ENCODE measurements around the gene PNRC1.
"Not testable (repeated sequence)": the region's sequence is repeated elsewhere in the genome, so short reads cannot be mapped to it uniquely, and the experiment has no call there.

PNRC1 gene

DNA sequence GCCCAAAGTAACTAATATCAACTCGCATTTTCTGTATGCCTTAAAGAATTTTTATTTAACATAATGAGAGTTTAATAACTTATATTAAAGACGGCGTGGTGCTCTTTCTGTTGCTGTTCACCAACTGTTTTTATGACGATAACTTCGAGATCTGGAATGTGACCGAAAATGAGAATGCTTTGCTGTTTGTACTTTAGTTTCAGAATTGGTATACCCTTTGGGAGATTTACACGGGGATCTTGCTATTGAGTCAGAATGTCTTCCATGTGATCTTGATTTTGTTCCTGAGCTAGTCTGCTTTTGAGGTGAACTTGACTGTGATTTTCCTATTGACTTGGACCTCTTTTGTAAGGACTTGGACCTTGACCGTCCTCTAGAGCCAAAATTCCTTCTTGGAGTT is 17.9 kb downstream of the PNRC1 start:
- no peak for DNase-seq (ENCODE audit: low read depth in 1 of 2, low spot score in 1 of 2)

DNA sequence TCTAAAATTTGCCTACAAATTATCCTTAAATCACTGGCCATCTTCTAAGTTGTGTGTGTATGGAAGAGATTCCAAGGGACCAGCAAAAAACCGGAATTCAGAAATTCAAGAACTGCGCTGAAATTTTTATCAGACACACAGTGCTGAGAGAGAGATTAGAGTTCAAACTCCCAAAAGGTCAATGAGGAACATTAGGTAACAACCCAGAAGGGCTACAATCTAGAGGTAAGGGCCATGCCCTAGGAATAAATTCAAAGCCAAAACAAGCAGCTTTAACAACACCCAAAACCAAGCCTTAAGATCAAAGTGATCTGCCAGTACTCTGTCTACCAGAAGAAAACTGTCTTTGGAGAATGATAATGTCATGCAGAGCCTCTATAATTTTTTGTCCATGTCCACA is 19.6 kb downstream of the PNRC1 start:
- no peak for DNase-seq (ENCODE audit: low read depth in 1 of 2, low spot score in 1 of 2)

DNA sequence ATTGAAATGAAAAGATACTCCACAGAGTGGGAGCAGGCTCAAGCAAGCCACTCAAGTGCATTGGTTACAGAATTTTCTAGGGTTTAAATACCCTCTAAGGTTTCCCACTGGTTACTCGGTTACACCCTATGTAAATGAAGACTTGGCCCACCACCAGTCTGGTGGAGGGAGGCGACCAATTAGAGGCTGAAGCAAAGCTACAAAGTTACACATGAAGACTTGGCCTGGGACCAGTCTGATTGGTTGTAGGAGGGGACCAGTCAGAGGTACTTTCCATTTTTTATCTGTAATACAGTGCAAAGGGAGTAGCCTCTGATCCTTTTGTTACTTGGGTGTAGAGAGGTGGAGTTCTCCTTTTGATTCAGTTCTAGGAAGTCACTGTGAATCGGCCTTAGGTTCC is 29.7 kb downstream of the PNRC1 start:
- DNase-seq (ENCODE audit: low read depth in 1 of 2, low spot score in 1 of 2): no peak

DNA sequence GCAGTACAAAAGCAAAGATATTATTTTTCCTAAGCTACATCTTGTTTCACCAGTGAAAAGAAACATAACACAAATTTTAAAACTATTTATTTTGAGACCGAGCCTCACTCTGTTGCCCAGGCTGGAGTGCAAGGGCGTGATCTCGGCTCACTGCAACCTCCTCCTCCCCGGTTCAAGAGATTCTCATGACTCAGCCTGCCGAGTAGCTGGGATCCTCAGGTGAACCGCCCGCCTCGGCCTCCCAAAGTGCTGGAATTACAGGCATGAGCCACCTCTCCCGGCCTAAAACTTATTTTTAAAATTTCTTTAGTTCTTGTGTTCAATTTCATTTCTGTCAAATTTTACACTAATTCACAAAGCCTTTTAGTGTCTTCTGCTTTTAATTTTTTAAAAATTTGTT is 31.4 kb downstream of the PNRC1 start:
- no peak for DNase-seq (ENCODE audit: low read depth in 1 of 2, low spot score in 1 of 2)

DNA sequence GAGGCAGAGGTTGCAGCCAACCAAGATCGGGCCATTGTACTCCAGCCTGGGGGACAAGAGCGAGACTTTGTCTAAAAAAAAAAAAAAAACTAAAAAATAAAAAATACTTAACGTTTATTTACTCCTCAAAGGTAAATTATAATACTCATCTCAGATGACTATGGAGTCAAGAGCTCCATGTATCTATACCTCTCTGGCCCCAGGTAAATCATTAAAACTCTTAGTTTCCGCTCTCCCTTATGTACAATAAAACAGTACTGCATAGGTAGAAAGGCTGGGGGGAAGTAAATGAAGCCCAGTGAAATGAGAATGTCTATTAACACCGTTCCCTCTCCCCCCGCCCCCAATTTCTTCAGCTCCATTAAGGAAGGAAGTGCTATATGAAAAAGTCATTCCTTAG is 36.2 kb downstream of the PNRC1 start:
- no peak for DNase-seq (ENCODE audit: low read depth in 1 of 2, low spot score in 1 of 2)

DNA sequence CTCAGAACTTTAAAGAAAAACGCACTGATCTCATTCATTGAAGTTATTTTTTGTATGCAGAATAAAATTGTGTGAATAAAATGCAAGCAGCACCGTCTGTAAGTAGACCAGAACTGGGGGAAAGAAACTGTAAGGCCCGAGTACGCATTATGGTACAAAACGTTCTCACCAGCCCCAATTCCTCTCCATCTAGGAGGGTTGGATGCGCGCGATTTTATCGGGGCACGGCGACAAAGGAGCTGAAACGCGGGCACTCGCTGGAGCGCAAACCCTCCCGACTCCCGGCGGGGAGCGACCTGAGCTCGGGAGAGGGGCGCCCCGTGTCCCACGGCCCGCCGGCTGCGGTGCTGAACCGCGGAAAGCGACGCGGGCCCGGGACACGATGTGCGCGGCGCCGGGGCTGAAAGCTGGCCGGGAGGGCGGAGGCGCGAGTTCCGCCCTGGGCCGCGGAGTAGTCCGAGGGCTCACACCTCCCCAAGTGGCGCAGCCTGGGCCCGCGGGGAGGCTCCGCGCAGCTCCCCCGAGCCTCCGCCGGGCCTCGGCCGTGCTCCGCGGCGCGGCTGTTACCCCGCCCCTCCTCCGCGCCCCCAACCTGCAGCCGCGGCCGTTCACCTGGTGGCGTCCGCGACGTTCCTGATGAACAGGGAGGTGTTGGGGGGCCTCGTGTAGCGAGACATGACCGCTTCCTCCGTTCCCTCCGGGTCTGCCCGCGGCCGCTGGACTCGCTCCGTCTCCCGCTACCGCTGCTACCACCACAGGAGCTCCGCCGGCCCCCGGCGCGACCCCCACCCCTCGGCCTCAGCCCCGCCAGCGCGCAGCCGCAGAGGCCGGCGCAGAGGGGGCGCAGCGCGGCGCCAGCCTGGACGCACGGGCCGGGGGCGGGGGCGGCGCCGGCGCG is 36.9 kb downstream of the PNRC1 start, which contains the start of gene SRSF12:
Gene SRSF12, minus strand, starts transcription at position 861 of the 898 bp plus-strand sequence. Its CDS starts 184 bp downstream, at position 677.
- DNase-seq (ENCODE audit: low read depth in 1 of 2, low spot score in 1 of 2): peak; percentile 7 to 27

DNA sequence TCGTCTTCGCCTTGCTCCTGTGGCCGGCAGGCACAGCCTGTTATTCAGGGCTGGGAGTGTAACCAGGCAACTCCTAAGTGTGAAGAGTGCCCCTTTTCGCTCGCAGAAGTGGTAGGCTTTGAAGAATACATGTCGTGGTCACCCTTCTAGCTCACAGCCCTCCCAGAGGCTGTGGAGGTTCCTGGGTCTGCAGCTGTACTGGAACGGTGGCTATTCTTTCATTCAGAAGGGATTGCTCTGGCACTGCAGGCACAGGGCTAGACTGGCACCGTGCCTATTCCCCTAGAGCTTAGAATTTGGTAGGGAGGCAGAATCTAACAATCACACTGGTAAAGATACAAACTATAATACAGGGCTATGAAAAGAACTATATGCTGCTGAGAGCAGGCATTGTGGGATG is 38.4 kb downstream of the PNRC1 start:
- no peak for DNase-seq (ENCODE audit: low read depth in 1 of 2, low spot score in 1 of 2)

DNA sequence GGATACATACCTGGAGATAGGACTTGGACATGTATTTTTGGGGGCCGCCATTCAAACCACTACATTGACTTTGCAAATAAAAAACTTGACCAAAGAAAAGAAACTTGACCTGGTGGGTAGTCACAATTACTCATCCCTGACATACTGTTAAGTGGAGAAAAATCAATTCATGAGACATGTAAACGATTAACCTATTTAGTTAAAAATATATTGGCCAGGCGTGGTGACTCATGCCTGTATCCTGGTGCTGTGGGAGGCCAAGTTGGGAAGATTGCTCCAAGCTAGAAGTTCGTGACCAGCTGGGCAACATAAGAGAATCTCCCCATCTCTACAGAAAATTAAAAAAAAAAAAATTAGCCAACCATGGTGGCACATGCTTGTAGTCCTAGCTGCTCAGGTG is 39.8 kb downstream of the PNRC1 start:
- no peak for DNase-seq (ENCODE audit: low read depth in 1 of 2, low spot score in 1 of 2)

DNA sequence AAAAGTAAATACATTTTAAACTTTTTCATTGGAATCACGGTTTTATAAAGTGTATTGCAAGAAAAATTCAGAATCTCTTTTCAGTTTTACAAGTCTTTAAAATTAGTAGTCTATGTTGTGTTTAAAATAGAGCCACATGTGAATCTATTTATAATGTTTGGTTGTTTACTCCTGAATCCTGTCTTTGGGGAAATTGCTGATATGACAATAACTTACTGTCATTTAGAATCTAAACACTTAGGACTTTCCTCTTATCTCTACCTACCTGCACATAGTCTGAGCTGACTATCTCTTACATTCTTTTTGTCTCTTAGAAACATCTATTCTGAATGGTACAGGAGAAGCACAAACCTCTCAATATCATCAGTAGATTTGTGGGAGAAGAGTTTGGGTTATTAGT is 41.4 kb downstream of the PNRC1 start:
- no peak for DNase-seq (ENCODE audit: low read depth in 1 of 2, low spot score in 1 of 2)

DNA sequence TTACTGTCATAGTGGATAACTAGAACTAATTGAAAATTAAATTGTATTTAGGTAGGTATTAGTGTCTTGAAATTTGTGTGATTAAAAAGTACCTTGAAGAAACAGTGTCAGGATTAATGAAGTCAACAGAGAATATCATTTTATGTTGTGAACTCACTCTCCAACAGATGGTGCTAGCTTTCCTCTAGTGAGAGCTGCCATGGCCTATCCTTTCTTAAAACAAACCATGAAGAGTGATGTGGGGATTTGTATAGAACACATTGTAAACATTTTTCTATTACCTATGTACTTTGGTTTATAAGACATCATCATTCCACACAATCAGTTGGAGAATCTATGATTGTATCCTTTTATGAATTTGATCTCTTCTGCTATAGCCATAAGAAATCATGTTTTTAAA is 42.1 kb downstream of the PNRC1 start:
- no peak for DNase-seq (ENCODE audit: low read depth in 1 of 2, low spot score in 1 of 2)

DNA sequence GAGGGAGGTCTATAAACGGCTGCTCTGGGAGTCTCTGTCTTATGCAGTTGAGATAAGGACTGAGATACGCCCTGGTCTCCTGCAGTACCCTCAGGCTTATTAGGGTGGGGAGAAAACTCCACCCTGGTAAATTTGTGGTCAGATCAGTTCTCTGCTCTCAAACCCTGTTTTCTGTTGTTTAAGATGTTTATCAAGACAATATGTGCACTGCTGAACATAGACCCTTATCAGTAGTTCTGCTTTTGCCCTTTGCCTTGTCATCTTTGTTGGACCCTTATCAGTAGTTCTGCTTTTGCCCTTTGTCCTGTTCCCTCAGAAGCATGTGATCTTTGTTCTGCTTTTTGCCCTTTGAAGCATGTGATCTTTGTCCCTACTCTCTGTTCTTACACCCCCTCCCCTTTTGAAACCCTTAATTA is 47.7 kb downstream of the PNRC1 start:
- not testable (repeated sequence) for DNase-seq (ENCODE audit: low read depth in 1 of 2, low spot score in 1 of 2)

DNA sequence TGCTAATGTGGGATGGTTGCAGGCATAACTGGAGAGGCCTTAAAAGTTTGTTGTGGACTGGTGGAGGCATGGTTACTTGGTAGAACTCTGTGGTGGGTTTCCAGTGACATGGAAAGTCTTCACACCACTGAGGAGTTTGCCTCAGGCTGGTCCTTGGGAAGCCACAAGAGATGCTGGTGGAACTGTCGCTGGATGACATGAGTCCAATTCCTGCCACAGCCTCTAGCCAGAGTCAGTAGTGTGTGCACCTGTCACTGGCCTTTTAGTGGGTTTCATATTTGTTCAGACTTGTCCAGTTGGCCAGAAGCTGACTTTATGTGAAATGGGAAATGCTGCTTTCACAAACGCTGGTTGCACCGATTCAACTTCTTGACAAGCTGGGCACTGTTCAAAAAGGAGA is 51.0 kb downstream of the PNRC1 start:
- no peak for DNase-seq (ENCODE audit: low read depth in 1 of 2, low spot score in 1 of 2)

DNA sequence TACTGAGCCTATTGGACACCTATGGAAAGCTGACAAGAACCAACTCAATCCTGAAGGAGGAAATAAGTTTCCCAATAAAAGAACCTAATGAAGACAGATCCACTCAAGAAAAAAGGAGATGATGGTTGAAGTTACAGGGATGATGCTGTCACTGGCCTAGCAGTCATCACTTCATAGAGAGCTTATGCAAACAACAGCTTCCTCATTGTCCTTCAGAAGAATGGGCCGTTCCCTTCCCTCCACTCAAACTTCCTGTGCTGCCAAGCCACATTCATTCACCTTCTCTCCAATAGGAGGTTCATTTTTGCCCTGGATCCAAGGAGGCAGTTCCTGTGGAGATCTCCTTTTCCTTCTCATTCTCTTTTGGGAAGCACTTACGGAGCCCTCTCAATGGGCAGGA is 51.5 kb downstream of the PNRC1 start:
- DNase-seq (ENCODE audit: low read depth in 1 of 2, low spot score in 1 of 2): no peak

DNA sequence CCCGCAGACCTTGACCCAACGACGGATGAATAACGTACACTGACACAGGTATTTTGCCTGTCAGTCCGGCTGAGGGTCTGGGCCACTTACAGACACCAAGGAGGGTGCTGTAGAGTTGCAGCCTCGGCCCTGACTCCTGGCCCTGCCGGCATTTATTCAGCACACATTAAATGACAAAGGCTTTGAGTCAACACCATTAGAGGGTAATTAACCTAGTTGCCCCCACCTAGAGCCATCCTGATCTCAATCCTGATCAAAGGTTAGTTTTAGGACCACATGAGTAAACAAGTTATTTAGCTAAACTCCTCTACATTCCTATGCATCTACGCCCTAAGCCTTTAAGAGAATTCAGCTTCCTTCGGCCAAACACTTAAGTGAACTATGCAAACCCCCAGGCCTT is 53.4 kb downstream of the PNRC1 start:
- no peak for DNase-seq (ENCODE audit: low read depth in 1 of 2, low spot score in 1 of 2)

DNA sequence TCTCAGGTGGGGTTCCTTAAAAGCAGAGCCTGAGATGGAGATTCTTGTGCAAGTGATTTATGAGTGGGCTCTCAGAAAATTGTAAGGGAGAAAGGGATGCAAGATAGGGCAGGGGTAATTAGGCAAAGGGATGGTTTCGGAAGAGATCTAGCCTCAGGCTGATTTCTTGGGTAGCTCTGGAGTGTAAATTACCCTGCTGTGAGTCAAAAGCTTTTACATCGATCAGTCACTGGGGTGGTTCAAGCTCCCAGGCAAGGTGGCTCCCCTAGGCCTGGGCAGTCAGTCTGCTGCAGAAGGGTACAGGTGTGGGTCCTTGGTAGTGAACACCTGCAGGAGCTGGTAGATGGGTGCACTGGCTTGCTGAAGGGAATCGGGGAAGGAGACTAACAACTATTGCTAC is 54.2 kb downstream of the PNRC1 start:
- no peak for DNase-seq (ENCODE audit: low read depth in 1 of 2, low spot score in 1 of 2)

Measured in stimulated activated CD4-positive, alpha-beta T cell treated with anti-CD3 and anti-CD28 coated beads, Interleukin-15, amount 100 ng/mL, for 1 hour (primary cell).